ENCODE data around the gene TTC8. TPM values are rescaled to one million over a fixed set of nuclear protein-coding genes. Genes with fewer than 3 reads are reported as not detected.

TTC8 gene
- total RNA-seq, 1 donor from 2014 or later: 9.0 TPM

DNA sequence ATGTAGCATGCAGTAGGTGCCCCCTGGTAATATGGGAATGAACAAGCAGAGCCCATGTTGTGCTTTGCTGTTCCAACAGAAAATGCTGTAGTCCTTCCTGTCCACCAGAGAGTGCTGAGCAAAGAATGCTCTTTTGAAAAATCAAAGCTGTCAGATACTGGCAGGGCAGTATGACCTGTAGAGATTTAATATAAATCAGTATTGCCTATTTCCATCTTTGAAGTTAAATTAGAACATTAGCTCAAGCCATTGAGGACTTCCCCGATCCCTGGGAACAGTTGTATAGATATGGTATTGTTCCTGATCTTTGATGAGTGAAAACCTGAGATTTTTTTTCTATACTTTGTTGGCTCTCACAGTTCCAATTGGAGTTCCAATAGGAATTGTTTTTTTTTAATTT lies 13.0 kb downstream of the TTC8 start:
- TF ChIP-seq, protein P1, sequence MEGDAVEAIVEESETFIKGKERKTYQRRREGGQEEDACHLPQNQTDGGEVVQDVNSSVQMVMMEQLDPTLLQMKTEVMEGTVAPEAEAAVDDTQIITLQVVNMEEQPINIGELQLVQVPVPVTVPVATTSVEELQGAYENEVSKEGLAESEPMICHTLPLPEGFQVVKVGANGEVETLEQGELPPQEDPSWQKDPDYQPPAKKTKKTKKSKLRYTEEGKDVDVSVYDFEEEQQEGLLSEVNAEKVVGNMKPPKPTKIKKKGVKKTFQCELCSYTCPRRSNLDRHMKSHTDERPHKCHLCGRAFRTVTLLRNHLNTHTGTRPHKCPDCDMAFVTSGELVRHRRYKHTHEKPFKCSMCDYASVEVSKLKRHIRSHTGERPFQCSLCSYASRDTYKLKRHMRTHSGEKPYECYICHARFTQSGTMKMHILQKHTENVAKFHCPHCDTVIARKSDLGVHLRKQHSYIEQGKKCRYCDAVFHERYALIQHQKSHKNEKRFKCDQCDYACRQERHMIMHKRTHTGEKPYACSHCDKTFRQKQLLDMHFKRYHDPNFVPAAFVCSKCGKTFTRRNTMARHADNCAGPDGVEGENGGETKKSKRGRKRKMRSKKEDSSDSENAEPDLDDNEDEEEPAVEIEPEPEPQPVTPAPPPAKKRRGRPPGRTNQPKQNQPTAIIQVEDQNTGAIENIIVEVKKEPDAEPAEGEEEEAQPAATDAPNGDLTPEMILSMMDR (IDR thresholded peaks at IDR 0.05; ENCODE audit: insufficient read depth, low read length, severe bottlenecking): no peak
- DNase-seq (ENCODE audit: low read depth) (no peak), FAIRE-seq (no peak)
- Histone ChIP-seq H3K36me3 (ENCODE audit: control insufficient read depth, insufficient read depth, low read length) (no peaks in the 10 kb centered on the region), H3K27me3 (ENCODE audit: control insufficient read depth, insufficient read depth, low read length) (no peaks in the 10 kb centered on the region), H3K4me3 (ENCODE audit: low read depth, low read length) (no peak overlapping the region)

DNA sequence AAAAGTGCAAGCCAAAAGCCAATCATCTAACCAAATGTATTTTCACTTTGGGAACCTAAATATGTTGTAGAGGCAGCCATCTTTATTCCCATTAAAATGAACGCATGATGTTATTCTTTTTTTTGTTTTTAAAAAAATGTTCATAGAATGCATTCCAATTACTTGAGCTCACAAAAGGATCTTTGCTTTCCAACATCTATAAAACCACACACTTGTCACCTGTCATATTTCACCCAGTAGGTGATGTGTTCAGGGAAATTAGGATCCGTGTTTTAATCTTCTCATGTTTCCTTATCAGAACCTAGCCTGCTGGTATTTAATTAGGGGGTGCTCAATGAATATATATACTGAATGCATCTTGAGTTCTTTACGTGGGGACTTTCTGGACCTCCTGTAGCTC lies 13.6 kb downstream of the TTC8 start:
- Histone ChIP-seq H3K36me3 (ENCODE audit: control insufficient read depth, insufficient read depth, low read length) (no peaks in the 10 kb centered on the region), H3K27me3 (ENCODE audit: control insufficient read depth, insufficient read depth, low read length) (no peaks in the 10 kb centered on the region), H3K4me3 (ENCODE audit: low read depth, low read length) (no peak overlapping the region)
- DNase-seq (ENCODE audit: low read depth) (no peak), FAIRE-seq (no peak)
- TF ChIP-seq, protein P1 (IDR thresholded peaks at IDR 0.05; ENCODE audit: insufficient read depth, low read length, severe bottlenecking): no peak

DNA sequence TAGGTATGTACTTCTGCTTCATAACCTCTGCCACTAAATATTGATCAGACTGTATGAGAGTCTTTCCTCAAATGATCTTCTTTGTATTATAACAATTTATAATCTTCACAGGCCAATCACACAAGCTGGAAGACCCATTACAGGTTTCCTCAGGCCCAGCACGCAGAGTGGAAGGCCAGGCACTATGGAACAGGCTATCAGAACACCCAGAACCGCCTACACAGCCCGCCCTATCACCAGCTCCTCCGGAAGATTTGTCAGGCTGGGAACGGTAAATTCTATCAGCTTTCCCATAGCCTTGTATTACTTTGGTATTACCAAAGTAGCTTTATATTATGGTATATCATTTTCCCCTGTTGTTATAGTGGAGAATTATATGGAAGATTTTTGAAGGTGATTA lies 16.5 kb downstream of the TTC8 start:
- FAIRE-seq: no peak

DNA sequence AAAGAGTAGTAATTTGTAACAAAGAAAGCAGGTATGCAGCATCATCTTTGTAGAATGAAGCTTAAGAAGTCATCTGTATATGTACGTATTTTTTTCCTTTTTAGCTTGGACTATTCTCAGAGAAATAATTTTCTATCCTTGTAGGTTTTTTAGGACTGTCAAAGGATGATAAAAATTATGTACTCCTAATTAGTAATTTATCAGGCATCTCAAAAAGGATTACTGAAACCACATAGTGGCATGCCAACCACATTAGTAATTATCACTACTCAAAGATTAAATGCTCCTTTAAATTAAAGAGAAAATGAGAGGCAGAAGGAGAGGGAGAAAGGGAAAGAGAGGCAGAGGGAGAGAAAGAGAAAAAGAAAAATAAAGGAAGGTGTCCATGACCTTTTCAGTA lies 17.3 kb downstream of the TTC8 start:
- peak; percentile 64 for DNase-seq (ENCODE audit: low read depth)
- TF ChIP-seq, protein P1 (IDR thresholded peaks at IDR 0.05; ENCODE audit: insufficient read depth, low read length, severe bottlenecking): no peak

More for the DNA sequence above, 16.5 kb downstream of the TTC8 start:
- TF ChIP-seq, protein P1 (IDR thresholded peaks at IDR 0.05; ENCODE audit: insufficient read depth, low read length, severe bottlenecking): no peak
- no peaks in the 10 kb centered on the region for H3K36me3 ChIP-seq (ENCODE audit: control insufficient read depth, insufficient read depth, low read length)
- no peak overlapping the region for H3K4me3 ChIP-seq (ENCODE audit: low read depth, low read length)
- DNase-seq (ENCODE audit: low read depth): no peak
- H3K27me3 ChIP-seq (ENCODE audit: control insufficient read depth, insufficient read depth, low read length): no peaks in the 10 kb centered on the region

DNA sequence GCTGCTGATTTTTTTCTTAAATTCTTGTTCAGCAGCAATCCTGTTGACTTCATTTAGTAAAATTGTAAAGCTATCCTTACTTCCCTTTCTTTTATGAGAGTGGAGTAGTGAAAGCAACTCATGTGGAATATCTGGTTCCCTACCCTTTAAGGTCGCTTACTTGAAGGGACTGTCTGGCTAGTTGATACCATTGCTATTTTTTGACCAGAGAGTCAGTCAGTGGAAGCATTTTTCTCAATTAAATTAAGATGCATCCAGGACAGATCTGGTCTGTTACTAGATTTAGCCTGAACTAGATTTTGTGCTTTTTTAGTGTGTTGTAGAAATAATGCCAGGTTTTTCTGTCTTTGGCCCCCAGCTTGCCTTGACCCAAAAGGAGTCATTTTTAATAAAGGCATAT lies 18.0 kb downstream of the TTC8 start:
- no peak overlapping the region for H3K4me3 ChIP-seq (ENCODE audit: low read depth, low read length)
- DNase-seq (ENCODE audit: low read depth) (no peak), FAIRE-seq (no peak)
- no peaks in the 10 kb centered on the region for H3K27me3 ChIP-seq (ENCODE audit: control insufficient read depth, insufficient read depth, low read length)
- no peaks in the 10 kb centered on the region for H3K36me3 ChIP-seq (ENCODE audit: control insufficient read depth, insufficient read depth, low read length)
- TF ChIP-seq, protein P1 (IDR thresholded peaks at IDR 0.05; ENCODE audit: insufficient read depth, low read length, severe bottlenecking): no peak

More for the DNA sequence above, 17.3 kb downstream of the TTC8 start:
- Histone ChIP-seq H3K4me3 (ENCODE audit: low read depth, low read length) (no peak overlapping the region), H3K36me3 (ENCODE audit: control insufficient read depth, insufficient read depth, low read length) (no peaks in the 10 kb centered on the region), H3K27me3 (ENCODE audit: control insufficient read depth, insufficient read depth, low read length) (no peaks in the 10 kb centered on the region)
- no peak for FAIRE-seq

DNA sequence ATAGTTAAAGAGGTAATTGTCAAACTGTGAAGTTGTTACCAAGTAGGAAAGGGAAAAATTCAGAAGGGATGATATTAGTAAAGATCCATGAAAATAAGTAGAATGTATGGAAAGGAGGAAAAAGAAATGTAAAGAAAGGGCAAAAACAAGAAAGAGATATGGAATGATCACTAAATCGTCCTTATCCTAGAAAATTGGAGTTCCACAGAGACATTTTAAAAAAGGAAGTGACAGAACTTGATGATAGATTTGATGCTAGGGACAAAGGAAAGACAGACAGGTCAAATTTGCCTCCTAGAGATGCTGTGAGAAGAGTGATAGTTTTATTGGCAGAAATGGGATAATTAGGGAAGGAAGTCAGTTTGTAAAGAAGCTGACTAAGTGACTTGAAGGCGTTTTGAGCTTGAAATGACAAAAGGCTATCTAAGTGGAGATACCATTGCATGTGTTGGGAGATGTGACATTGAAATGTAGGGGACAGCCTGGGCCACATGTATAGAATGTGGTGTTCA lies 20.6 kb downstream of the TTC8 start:
- Histone ChIP-seq H3K4me3 (ENCODE audit: low read depth, low read length) (no peak overlapping the region), H3K36me3 (ENCODE audit: control insufficient read depth, insufficient read depth, low read length) (no peaks in the 10 kb centered on the region), H3K27me3 (ENCODE audit: control insufficient read depth, insufficient read depth, low read length) (no peaks in the 10 kb centered on the region)
- TF ChIP-seq, protein P1 (IDR thresholded peaks at IDR 0.05; ENCODE audit: insufficient read depth, low read length, severe bottlenecking): no peak
- DNase-seq (ENCODE audit: low read depth) (no peak), FAIRE-seq (no peak)

Measured in bronchial epithelial cell (primary cell).